Esophagus squamous epithelium (tissue), 5 donors: ENCODE measurements around the gene ADAMTSL1. TPM values are rescaled to one million over a fixed set of nuclear protein-coding genes. Genes with fewer than 3 reads are reported as not detected.
"Not testable (repeated sequence)": the region's sequence is repeated elsewhere in the genome, so short reads cannot be mapped to it uniquely, and the experiment has no call there.

Source experiments
- DNase-seq: peaks from one replicate; lab custom pipeline; 2025; lab: John Stamatoyannopoulos, UW
- H3K27ac ChIP-seq, 4 donors: fragments of 200-600 bp; sonication (generic); one replicate each; pipeline ENCODE4 v1.5.1; 2016 to 2019; ENCODE audit warnings: mild to moderate bottlenecking in 1 of 4
- H3K27me3 ChIP-seq, 4 donors: fragments of 200-600 bp; sonication (generic); 1 replicate in 3 of 4; 2 replicates in 1 of 4; pipeline versions ENCODE4 v1.5.1 to v1.6.0; 2017 to 2021; ENCODE audit warnings: antibody characterized with exemption in 1 of 4
- H3K36me3 ChIP-seq, 3 donors: fragments of 200-600 bp; sonication (generic); one replicate each; pipeline ENCODE4 v1.5.1; 2016 to 2019
- H3K4me1 ChIP-seq, 3 donors: fragments of 200-600 bp; sonication (generic); one replicate each; pipeline ENCODE4 v1.5.1; 2017 to 2019
- H3K4me3 ChIP-seq, 4 donors: fragments of 200-600 bp; sonication (generic); 1 replicate in 3 of 4; 2 replicates in 1 of 4; pipeline ENCODE4 v1.5.1; 2016 to 2019; ENCODE audit warnings: mild to moderate bottlenecking in 2 of 4, moderate library complexity in 1 of 4
- H3K9me3 ChIP-seq, 3 donors: fragments of 200-600 bp; sonication (generic); one replicate each; pipeline ENCODE4 v1.5.1; 2016 to 2019
- CTCF ChIP-seq, 6 experiments: fragments of 450-650 bp in 4 of 6; fragments of 200-600 bp in 2 of 6; sonication (generic) in 2 of 6; IDR thresholded peaks; one replicate each; pipeline ENCODE4 v1.5.1; 2016 to 2019; ENCODE audit warnings: antibody characterized with exemption in 6 of 6, mild to moderate bottlenecking in 4 of 6, moderate library complexity in 4 of 6
- POLR2A ChIP-seq, 4 donors: fragments of 450-650 bp; IDR thresholded peaks; one replicate each; pipeline ENCODE4 v1.6.1; 2017; ENCODE audit warnings: antibody characterized with exemption in 4 of 4, mild to moderate bottlenecking in 4 of 4, moderate library complexity in 3 of 4
- WGBS, 2 donors: methylation state at CpG; one replicate each; pipeline ENCODE4 v1.1.5; 2018; 5-methylcytosine and 5-hydroxymethylcytosine counted together
- intact Hi-C: fragments of 100-400 bp; cut with DNase I; formaldehyde crosslinking; loops from one replicate; pipeline ENCODE4 v1.15.0; 2022
- total RNA-seq, 4 donors: library from RNA; depleted of rRNA; stranded (reverse); fragments of >200 nt; gene quantifications; one replicate each; pipeline ENCODE4 v1.1.0, GENCODE V29; 2016
- donor health status: DM: yes; HTN: yes; CAD: no.

Gene ADAMTSL1
- total RNA-seq, 4 donors from 2014 or later: 0.80 to 23.7 (median 2.3) TPM

- no peaks in the 10 kb centered on the region for H3K9me3 ChIP-seq
- no peaks in the 10 kb centered on the region for H3K36me3 ChIP-seq
- no peak overlapping the region for H3K27ac ChIP-seq
- no peaks in the 10 kb centered on the region for H3K27me3 ChIP-seq
- no peak for DNase-seq
- intact Hi-C loops: no loop called here
- TF ChIP-seq CTCF (IDR thresholded peaks at IDR 0.05) (no peak), POLR2A (IDR thresholded peaks at IDR 0.05) (no peak)
- H3K4me3 ChIP-seq: no peak overlapping the region
- peaks cover 0 to 13% (median 0%) of the 10 kb centered on the region in 3 donors for H3K4me1 ChIP-seq
These were observed 451.9 kb downstream of the ADAMTSL1 start for GRCh38 chr9:18925880-18926279.

- H3K27ac ChIP-seq: no peak overlapping the region
- no peak overlapping the region for H3K4me3 ChIP-seq
- DNase-seq: no peak
- no peaks in the 10 kb centered on the region for H3K27me3 ChIP-seq
- intact Hi-C loops: no loop called here
- TF ChIP-seq POLR2A (IDR thresholded peaks at IDR 0.05) (no peak), CTCF (IDR thresholded peaks at IDR 0.05) (no peak)
- H3K36me3 ChIP-seq: no peaks in the 10 kb centered on the region
- no peaks in the 10 kb centered on the region for H3K9me3 ChIP-seq
- WGBS, 2 donors: 87 to 90% methylated on average over 3 of the region's 3 CpGs
- H3K4me1 ChIP-seq: peaks cover 0 to 10% (median 0%) of the 10 kb centered on the region in 3 donors
These were observed 452.6 kb downstream of the ADAMTSL1 start for GRCh38 chr9:18926513-18926912.

- intact Hi-C loops: no loop called here
- no peaks in the 10 kb centered on the region for H3K27me3 ChIP-seq
- H3K9me3 ChIP-seq: no peaks in the 10 kb centered on the region
- TF ChIP-seq POLR2A (IDR thresholded peaks at IDR 0.05) (no peak), CTCF (IDR thresholded peaks at IDR 0.05) (no peak)
- WGBS, 2 donors: 80 to 89% methylated on average over 5 to 7 of the region's 7 CpGs
- H3K36me3 ChIP-seq: no peaks in the 10 kb centered on the region
- DNase-seq: no peak
- no peak overlapping the region for H3K4me3 ChIP-seq
- H3K27ac ChIP-seq: no peak overlapping the region
- H3K4me1 ChIP-seq: no peaks in the 10 kb centered on the region
These were observed 454.8 kb downstream of the ADAMTSL1 start for GRCh38 chr9:18928711-18929110.

- H3K27ac ChIP-seq, intact Hi-C loops, H3K4me3 ChIP-seq, H3K36me3 ChIP-seq, H3K9me3 ChIP-seq, DNase-seq, H3K4me1 ChIP-seq, H3K27me3 ChIP-seq: not testable (repeated sequence)
- WGBS, 2 donors: 79 to 84% methylated on average over 11 to 13 of the region's 13 CpGs
These were observed 456.7 kb downstream of the ADAMTSL1 start for GRCh38 chr9:18930611-18931010.

GRCh38 chr9:18935541-18935940 is 461.6 kb downstream of the ADAMTSL1 start:
- H3K9me3 ChIP-seq: no peaks in the 10 kb centered on the region
- no peaks in the 10 kb centered on the region for H3K4me1 ChIP-seq
- WGBS, 2 donors: 65 to 78% methylated on average over 2 of the region's 2 CpGs
- intact Hi-C loops: no loop called here
- TF ChIP-seq CTCF (IDR thresholded peaks at IDR 0.05) (no peak), POLR2A (IDR thresholded peaks at IDR 0.05) (no peak)
- DNase-seq: no peak
- H3K4me3 ChIP-seq: no peak overlapping the region
- no peaks in the 10 kb centered on the region for H3K27me3 ChIP-seq
- H3K36me3 ChIP-seq: no peaks in the 10 kb centered on the region
- no peak overlapping the region for H3K27ac ChIP-seq
